ENCODE data around the gene ANGEL1. TPM values are rescaled to one million over a fixed set of nuclear protein-coding genes. Genes with fewer than 3 reads are reported as not detected.

Gene ANGEL1
- total and polyA plus RNA-seq, 2 of the 13 experiments (the other 11 are each of a cell fraction or from before 2014, with no cell fraction given), result 14.3 to 20.1 TPM

GRCh38 chr14:76861574-76862255 lies 49.0 kb upstream of the ANGEL1 start:
- CTCF ChIA-PET (ENCODE audit: low intra/inter-chr PET ratio, low total read pairs), result no interaction called here
- TF ChIP-seq ZNF780A (CRISPR knock-in tag; IDR thresholded peaks at IDR 0.05) (no peak), FIP1L1 (IDR thresholded peaks at IDR 0.05; ENCODE audit: borderline replicate concordance, insufficient read depth, low read depth, low read length) (no peak), ZHX1 (CRISPR knock-in tag; IDR thresholded peaks at IDR 0.05; ENCODE audit: low read depth) (no peak), ZNF235 (CRISPR knock-in tag; IDR thresholded peaks at IDR 0.05; ENCODE audit: borderline replicate concordance) (no peak)
- no TSS peak for BruUV-seq (replicated peaks)

GRCh38 chr14:76856769-76857168 lies 44.1 kb upstream of the ANGEL1 start:
- CTCF ChIA-PET (ENCODE audit: low intra/inter-chr PET ratio, low total read pairs), result no interaction called here

More at GRCh38 chr14:76861574-76862255, 49.0 kb upstream of the ANGEL1 start:
- no peak overlapping the region for H3K4me2 ChIP-seq (ENCODE audit: low read depth, low read length)
- ATAC-seq, result no peak
- H3K36me3 ChIP-seq (replicated peaks in 1 of 2; ENCODE audit: control insufficient read depth in 1 of 2, insufficient read depth in 2 of 2, low read length in 2 of 2), result no peaks in the 10 kb centered on the region
- no peak for DNase-seq (ENCODE audit: low spot score)
- intact Hi-C loops (cut with micrococcal nuclease; ENCODE audit: unreplicated experiment), result no loop called here
- FAIRE-seq, result no peak
- no peak overlapping the region for H2AFZ ChIP-seq (ENCODE audit: low read length)
- no peak overlapping the region for H3K9ac ChIP-seq (ENCODE audit: insufficient read depth, low read depth, low read length)
- no peaks in the 10 kb centered on the region for H4K20me1 ChIP-seq (ENCODE audit: insufficient read depth, low read length)
- no peaks in the 10 kb centered on the region for H3K9me3 ChIP-seq (ENCODE audit: low read length)
- POLR2A ChIA-PET, result no interaction called here
- H3K4me3 ChIP-seq (replicated peaks in 1 of 3; ENCODE audit: insufficient read depth in 1 of 3, low read depth in 2 of 3, low read length in 3 of 3), result no peak overlapping the region
- peaks cover 0 to 14% of the 10 kb centered on the region in 2 experiments; a peak in 2 of 5 replicates for H3K27me3 ChIP-seq (ENCODE audit: control insufficient read depth in 1 of 2, insufficient read depth in 2 of 2, low read length in 2 of 2)
- H3K79me2 ChIP-seq (ENCODE audit: insufficient read depth, low read length), result no peaks in the 10 kb centered on the region
- WGBS (ENCODE audit: low lambda C conversion rate), result 47% methylated on average over 10 of the region's 10 CpGs
- no peak overlapping the region for H3K27ac ChIP-seq (ENCODE audit: extremely low read length, insufficient read depth, low read length)
- peaks cover 8% of the 10 kb centered on the region for H3K4me1 ChIP-seq (ENCODE audit: insufficient read depth, low read length)
- in situ Hi-C loops (cut with HindIII; ENCODE audit: extremely low pct_ligation_motif_present, low pct_unique_long_range_greater_than_20kb), result no loop called here

More at GRCh38 chr14:76856769-76857168, 44.1 kb upstream of the ANGEL1 start:
- Histone ChIP-seq H3K36me3 (replicated peaks in 1 of 2; ENCODE audit: control insufficient read depth in 1 of 2, insufficient read depth in 2 of 2, low read length in 2 of 2) (no peaks in the 10 kb centered on the region), H4K20me1 (ENCODE audit: insufficient read depth, low read length) (no peaks in the 10 kb centered on the region), H2AFZ (ENCODE audit: low read length) (no peak overlapping the region), H3K27ac (ENCODE audit: extremely low read length, insufficient read depth, low read length) (no peak overlapping the region), H3K4me2 (ENCODE audit: low read depth, low read length) (no peak overlapping the region), H3K9ac (ENCODE audit: insufficient read depth, low read depth, low read length) (no peak overlapping the region), H3K4me1 (ENCODE audit: insufficient read depth, low read length) (no peaks in the 10 kb centered on the region), H3K4me3 (replicated peaks in 1 of 3; ENCODE audit: insufficient read depth in 1 of 3, low read depth in 2 of 3, low read length in 3 of 3) (no peak overlapping the region), H3K79me2 (ENCODE audit: insufficient read depth, low read length) (no peaks in the 10 kb centered on the region), H3K27me3 (ENCODE audit: control insufficient read depth in 1 of 2, insufficient read depth in 2 of 2, low read length in 2 of 2) (peaks cover 0 to 1% of the 10 kb centered on the region in 2 experiments; a peak in 1 of 5 replicates), H3K9me3 (ENCODE audit: low read length) (no peaks in the 10 kb centered on the region)
- BruUV-seq (replicated peaks), result no TSS peak
- ATAC-seq, result no peak
- POLR2A ChIA-PET, result no interaction called here
- FAIRE-seq, result no peak
- 0 out of 2 replicates have a peak, but pooled peaks have one; percentile 31 for TF ChIP-seq IKZF1 (IDR thresholded peaks at IDR 0.05)
- TF ChIP-seq ZNF512 (CRISPR knock-in tag; IDR thresholded peaks at IDR 0.05), result no peak
- TF ChIP-seq FOXM1 (CRISPR knock-in tag; IDR thresholded peaks at IDR 0.05), result no peak
- intact Hi-C loops (cut with micrococcal nuclease; ENCODE audit: unreplicated experiment), result no loop called here
- WGBS (ENCODE audit: low lambda C conversion rate), result 0% methylated on average over 1 of the region's 1 CpG
- no peak for DNase-seq (ENCODE audit: low spot score)
- in situ Hi-C loops (cut with HindIII; ENCODE audit: extremely low pct_ligation_motif_present, low pct_unique_long_range_greater_than_20kb), result no loop called here

Data from HepG2 (cell line).